ENCODE data around the gene GCSAM.

GRCh38 chr3:112141293-112141692 is 8.2 kb upstream of the GCSAM start:
- TF ChIP-seq, protein P1, sequence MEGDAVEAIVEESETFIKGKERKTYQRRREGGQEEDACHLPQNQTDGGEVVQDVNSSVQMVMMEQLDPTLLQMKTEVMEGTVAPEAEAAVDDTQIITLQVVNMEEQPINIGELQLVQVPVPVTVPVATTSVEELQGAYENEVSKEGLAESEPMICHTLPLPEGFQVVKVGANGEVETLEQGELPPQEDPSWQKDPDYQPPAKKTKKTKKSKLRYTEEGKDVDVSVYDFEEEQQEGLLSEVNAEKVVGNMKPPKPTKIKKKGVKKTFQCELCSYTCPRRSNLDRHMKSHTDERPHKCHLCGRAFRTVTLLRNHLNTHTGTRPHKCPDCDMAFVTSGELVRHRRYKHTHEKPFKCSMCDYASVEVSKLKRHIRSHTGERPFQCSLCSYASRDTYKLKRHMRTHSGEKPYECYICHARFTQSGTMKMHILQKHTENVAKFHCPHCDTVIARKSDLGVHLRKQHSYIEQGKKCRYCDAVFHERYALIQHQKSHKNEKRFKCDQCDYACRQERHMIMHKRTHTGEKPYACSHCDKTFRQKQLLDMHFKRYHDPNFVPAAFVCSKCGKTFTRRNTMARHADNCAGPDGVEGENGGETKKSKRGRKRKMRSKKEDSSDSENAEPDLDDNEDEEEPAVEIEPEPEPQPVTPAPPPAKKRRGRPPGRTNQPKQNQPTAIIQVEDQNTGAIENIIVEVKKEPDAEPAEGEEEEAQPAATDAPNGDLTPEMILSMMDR (IDR thresholded peaks at IDR 0.05): no peak
- no peak for TF ChIP-seq POLR2A (IDR thresholded peaks at IDR 0.05; ENCODE audit: low read length)
- no peak for TF ChIP-seq SREBF2 (IDR thresholded peaks at IDR 0.05)
- TF ChIP-seq MYC (IDR thresholded peaks at IDR 0.05; ENCODE audit: borderline replicate concordance, low read length): no peak
- TF ChIP-seq KDM1A (IDR thresholded peaks at IDR 0.05; ENCODE audit: low read depth): no peak
